ENCODE measurements around the gene LHFPL6. TPM values are rescaled to one million over a fixed set of nuclear protein-coding genes. Genes with fewer than 3 reads are reported as not detected.

Gene LHFPL6
- total RNA-seq, 1 donor: 57.9 TPM

DNA sequence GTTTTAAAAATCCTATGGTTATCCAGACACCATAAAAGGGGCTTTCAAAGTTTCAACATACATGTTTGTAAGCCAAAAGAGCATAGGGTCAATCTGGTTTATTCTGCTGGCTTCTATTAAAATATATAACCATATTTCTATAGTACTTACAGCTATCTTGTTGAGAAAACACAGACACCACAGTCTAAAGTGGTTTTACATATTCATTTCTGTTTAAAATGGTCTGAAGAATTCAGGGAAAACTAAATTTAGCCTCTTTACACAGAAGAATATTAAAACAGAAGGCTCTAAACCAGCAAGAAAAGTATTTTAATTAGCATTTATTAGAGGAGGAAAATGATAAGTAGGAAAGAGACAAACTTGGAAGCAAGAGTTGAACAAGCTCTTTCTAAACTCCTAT lies 203.9 kb downstream of the LHFPL6 start:
- no peak overlapping the region for H3K4me3 ChIP-seq (ENCODE audit: low read depth, low read length)
- TF ChIP-seq CTCF (IDR thresholded peaks at IDR 0.05; ENCODE audit: insufficient read depth, low read depth, low read length): no peak
- DNase-seq (ENCODE audit: low read depth): no peak

DNA sequence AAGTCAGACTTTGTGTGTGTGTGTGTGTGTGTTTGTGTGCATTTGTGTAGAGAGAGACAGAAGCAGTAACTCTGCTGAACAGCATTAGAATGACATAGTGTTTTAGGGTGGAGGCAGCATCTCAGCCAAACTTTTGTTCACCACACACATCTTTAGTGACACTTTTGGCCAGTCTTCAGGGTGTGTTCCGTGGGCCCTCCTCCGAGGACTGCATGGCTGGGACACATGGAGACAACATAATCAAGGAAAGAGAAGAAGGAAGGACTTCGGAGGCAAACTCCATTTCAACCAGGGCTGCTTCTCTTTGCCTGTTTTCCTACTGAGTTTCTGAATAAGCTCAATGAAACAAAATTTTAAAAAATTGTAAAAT lies 205.1 kb downstream of the LHFPL6 start:
- no peak for DNase-seq (ENCODE audit: low read depth)
- no peak overlapping the region for H3K4me3 ChIP-seq (ENCODE audit: low read depth, low read length)
- no peak for TF ChIP-seq CTCF (IDR thresholded peaks at IDR 0.05; ENCODE audit: insufficient read depth, low read depth, low read length)

- DNase-seq (ENCODE audit: low read depth): no peak
- no peak overlapping the region for H3K4me3 ChIP-seq (ENCODE audit: low read depth, low read length)
- TF ChIP-seq CTCF (IDR thresholded peaks at IDR 0.05; ENCODE audit: insufficient read depth, low read depth, low read length): no peak
Observed at GRCh38 chr13:39397226-39397895, 205.6 kb downstream of the LHFPL6 start.

DNA sequence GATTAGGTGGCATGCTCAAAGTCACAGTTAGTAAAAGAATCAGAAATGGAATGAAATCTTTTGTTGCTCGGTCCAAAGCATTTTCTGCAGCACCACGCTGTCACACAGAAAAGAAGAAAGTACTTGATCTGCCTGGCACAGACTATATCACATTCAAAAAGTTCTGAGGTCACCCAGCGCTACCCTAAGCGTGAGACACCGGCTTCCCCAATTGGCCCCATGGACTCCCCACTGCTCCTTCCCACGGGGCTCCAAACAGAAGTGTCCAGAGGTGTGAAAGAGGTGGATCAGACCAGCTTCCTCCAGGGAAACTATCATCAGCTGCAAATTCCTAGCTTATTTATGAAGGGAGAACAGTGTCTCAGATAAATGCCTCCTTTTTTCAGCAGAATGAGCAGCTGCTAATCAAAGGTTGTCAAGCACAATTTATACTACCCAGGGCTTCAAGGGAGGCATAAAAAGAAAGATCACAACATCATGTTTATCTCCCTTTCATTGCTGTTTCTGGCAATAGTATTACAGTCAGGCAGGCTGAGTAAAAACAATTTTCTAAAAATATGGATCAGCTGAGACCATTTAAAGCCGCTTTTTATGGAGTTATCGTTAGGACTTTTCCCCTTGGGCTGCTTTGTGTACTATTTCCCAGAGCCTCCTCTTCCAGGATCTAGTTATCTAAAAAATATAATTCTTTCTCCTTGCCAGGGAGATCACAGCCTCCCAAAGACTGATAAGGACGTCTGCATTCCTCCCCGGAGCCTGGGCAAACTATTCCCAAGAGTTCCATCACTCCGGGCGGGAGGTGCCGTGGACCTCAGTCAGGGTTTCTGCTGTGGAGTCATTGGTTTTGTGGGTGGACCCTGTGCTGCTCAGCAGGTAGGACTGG lies 208.0 kb downstream of the LHFPL6 start:
- DNase-seq (ENCODE audit: low read depth): no peak
- TF ChIP-seq CTCF (IDR thresholded peaks at IDR 0.05; ENCODE audit: insufficient read depth, low read depth, low read length): no peak
- H3K4me3 ChIP-seq (ENCODE audit: low read depth, low read length): no peak overlapping the region

GRCh38 chr13:39391761-39392160 lies 211.2 kb downstream of the LHFPL6 start:
- TF ChIP-seq CTCF (IDR thresholded peaks at IDR 0.05; ENCODE audit: insufficient read depth, low read depth, low read length): no peak

DNA sequence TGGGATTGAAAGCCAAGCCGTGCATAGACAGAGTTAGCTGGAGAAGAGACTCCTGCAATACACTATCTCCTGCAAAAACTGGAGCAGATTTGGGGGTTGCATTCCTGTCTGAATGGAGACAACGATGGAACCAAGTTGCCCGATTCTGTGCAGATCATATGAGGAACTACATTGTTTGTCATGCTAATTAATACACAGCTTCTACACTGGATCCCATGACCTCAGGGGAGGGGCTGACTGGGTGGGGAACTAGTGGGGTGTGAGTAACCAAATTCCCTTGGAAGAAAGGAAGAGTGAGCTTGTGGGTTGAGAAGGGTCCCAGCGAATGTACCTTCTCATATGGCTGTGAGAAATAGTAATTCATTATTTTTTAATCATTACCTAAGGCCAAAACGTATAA lies 214.0 kb downstream of the LHFPL6 start:
- no peak overlapping the region for H3K4me3 ChIP-seq (ENCODE audit: low read depth, low read length)
- DNase-seq (ENCODE audit: low read depth): no peak
- TF ChIP-seq CTCF (IDR thresholded peaks at IDR 0.05; ENCODE audit: insufficient read depth, low read depth, low read length): no peak

More at GRCh38 chr13:39391761-39392160, 211.2 kb downstream of the LHFPL6 start:
- no peak overlapping the region for H3K4me3 ChIP-seq (ENCODE audit: low read depth, low read length)
- DNase-seq (ENCODE audit: low read depth): no peak

Measured in fibroblast of villous mesenchyme (primary cell).